HL-60 (cell line): ENCODE results near the gene ANKRD49.
A peak's percentile ranks its signal among the peaks of the same experiment; 100 is the strongest.

ENCODE experiments used
- DNase-seq, 2 experiments: peaks; one replicate each; pipeline ENCODE4 v3.0.0-alpha.2; 2010 to 2020; ENCODE audit warnings: low read depth in 1 of 2, low spot score in 1 of 2
- H3K27ac ChIP-seq: fragments of 250-450 bp; sonication (Bioruptor Pico); replicated peaks from 2 replicates; pipeline ENCODE4 v1.5.1; 2020; ENCODE audit warnings: mild to moderate bottlenecking, moderate library complexity
- H3K27me3 ChIP-seq: fragments of 250-450 bp; sonication (Bioruptor Pico); 2 replicates; pipeline ENCODE4 v1.5.1; 2021; ENCODE audit warnings: mild to moderate bottlenecking, moderate library complexity; ENCODE audit not compliant: insufficient read depth, poor library complexity, severe bottlenecking
- H3K4me3 ChIP-seq: replicated peaks from 2 replicates; pipeline ENCODE4 v1.5.1; 2011; ENCODE audit warnings: mild to moderate bottlenecking, control low read depth, low read length; ENCODE audit not compliant: insufficient read depth
- CTCF ChIP-seq: IDR thresholded peaks from one replicate; pipeline ENCODE4 v1.5.1; 2011; ENCODE audit warnings: low read length, control low read depth, inconsistent platforms; ENCODE audit not compliant: insufficient read depth
- GABPA ChIP-seq: IDR thresholded peaks from 2 replicates; pipeline ENCODE4 v1.6.1; 2012; ENCODE audit warnings: low read depth
- POLR2AphosphoS5 ChIP-seq: IDR thresholded peaks from 2 replicates; pipeline ENCODE4 v1.6.1; 2012; ENCODE audit warnings: low read depth
- REST ChIP-seq: IDR thresholded peaks from 2 replicates; pipeline ENCODE4 v1.6.1; 2012; ENCODE audit warnings: low read depth; ENCODE audit not compliant: insufficient replicate concordance
- SPI1 ChIP-seq: IDR thresholded peaks from 2 replicates; pipeline ENCODE4 v1.6.1; 2012; ENCODE audit warnings: low read depth, mild to moderate bottlenecking, borderline replicate concordance
- long read RNA-seq: library from polyadenylated mRNA; unstranded; transcript quantifications from one replicate; pipeline ENCODE4 v2.0.0, GENCODE V29; 2020

Gene ANKRD49
- long read RNA-seq, transcript ANKRD49-210 (3 exons, 2,268 nt) = major isoform, 26 of 36 reads
- long read RNA-seq, partial matches to known transcripts = 0 of 36 reads
- long read RNA-seq, other reads (novel, unspliced or antisense) = 6 of 36 reads

GRCh38 chr11:94493281-94494125, at the start of gene ANKRD49, which contains the start of gene MRE11:
Gene ANKRD49, plus strand, starts transcription at chr11:94493984. Its CDS starts 2,710 bp downstream, at chr11:94496694.
Gene MRE11, minus strand, starts transcription at chr11:94493844. Its CDS starts 1,043 bp downstream, at chr11:94492801.
- H3K27ac ChIP-seq = peak within 1 kb of the TSS; percentile 78

GRCh38 chr11:94445641-94446040, 48.1 kb upstream of the ANKRD49 start:
- no peak for TF ChIP-seq POLR2AphosphoS5
- TF ChIP-seq GABPA = no peak
- no peak for TF ChIP-seq SPI1
- no peak for TF ChIP-seq REST
- no peak for TF ChIP-seq CTCF
- DNase-seq = no peak
- Histone ChIP-seq H3K4me3 (no peak overlapping the region), H3K27me3 (no peaks in the 10 kb centered on the region), H3K27ac (no peak overlapping the region)

More at GRCh38 chr11:94493281-94494125, at the start of gene ANKRD49, which contains the start of gene MRE11:
- Histone ChIP-seq H3K4me3 (peak within 1 kb of the TSS; percentile 95), H3K27me3 (no peaks in the 10 kb centered on the region)
- peak; percentile 94 to 98 for DNase-seq
- TF ChIP-seq CTCF (no peak), POLR2AphosphoS5 (peak; percentile 60), REST (no peak), SPI1 (no peak), GABPA (no peak)

- TF ChIP-seq POLR2AphosphoS5 = no peak
- Histone ChIP-seq H3K4me3 (no peak overlapping the region), H3K27ac (no peak overlapping the region), H3K27me3 (no peaks in the 10 kb centered on the region)
- no peak for DNase-seq
Observed at GRCh38 chr11:94447149-94447548, 46.6 kb upstream of the ANKRD49 start.

GRCh38 chr11:94449029-94449428, 44.8 kb upstream of the ANKRD49 start:
- no peaks in the 10 kb centered on the region for H3K27me3 ChIP-seq
- H3K27ac ChIP-seq = no peak overlapping the region
- TF ChIP-seq CTCF (no peak), GABPA (no peak), REST (no peak), SPI1 (no peak), POLR2AphosphoS5 (no peak)
- DNase-seq = no peak
- H3K4me3 ChIP-seq = no peak overlapping the region
